Measurements from ENCODE around the gene CA11. TPM values are rescaled to one million over a fixed set of nuclear protein-coding genes. Genes with fewer than 3 reads are reported as not detected.
"Not testable (repeated sequence)": the region's sequence is repeated elsewhere in the genome, so short reads cannot be mapped to it uniquely, and the experiment has no call there.

Gene CA11
- total and polyA plus RNA-seq, 4 donors, result 0.88 to 13.0 (median 5.1) TPM

GRCh38 chr19:48681127-48681470, 35.1 kb upstream of the CA11 start:
- no peaks in the 10 kb centered on the region for H3K27me3 ChIP-seq (ENCODE audit: control insufficient read depth in 3 of 3, insufficient read depth in 3 of 3, low read length in 2 of 3)
- no peaks in the 10 kb centered on the region for H3K36me3 ChIP-seq (ENCODE audit: control insufficient read depth in 4 of 4, insufficient read depth in 4 of 4, low read length in 4 of 4)
- DNase-seq, result no peak
- H3K4me1 ChIP-seq (ENCODE audit: control insufficient read depth in 5 of 5, insufficient read depth in 5 of 5, low read length in 5 of 5), result peaks cover 0 to 7% (median 3%) of the 10 kb centered on the region in 5 donors
- no peaks in the 10 kb centered on the region for H3K9me3 ChIP-seq (ENCODE audit: control insufficient read depth in 4 of 4, insufficient read depth in 3 of 4, low read length in 3 of 4)
- H3K9ac ChIP-seq (ENCODE audit: insufficient read depth in 1 of 2, low read length in 2 of 2), result no peak overlapping the region
- no peak for TF ChIP-seq CTCF (IDR thresholded peaks at IDR 0.05; ENCODE audit: control extremely low read depth, extremely low read depth)
- no peak overlapping the region for H3K27ac ChIP-seq (ENCODE audit: low read depth in 1 of 2, low read length in 1 of 2)
- no peak for ATAC-seq (ENCODE audit: insufficient read depth, low FRiP score)
- no peak overlapping the region for H3K4me3 ChIP-seq
- 82% methylated on average over 7 of the region's 7 CpGs for WGBS, 2 donors

- Histone ChIP-seq H3K27me3 (ENCODE audit: control insufficient read depth in 3 of 3, insufficient read depth in 3 of 3, low read length in 2 of 3) (no peaks in the 10 kb centered on the region), H3K36me3 (ENCODE audit: control insufficient read depth in 4 of 4, insufficient read depth in 4 of 4, low read length in 4 of 4) (no peaks in the 10 kb centered on the region), H3K4me3 (no peak overlapping the region), H3K9ac (ENCODE audit: insufficient read depth in 1 of 2, low read length in 2 of 2) (no peak overlapping the region), H3K27ac (ENCODE audit: low read depth in 1 of 2, low read length in 1 of 2) (no peak overlapping the region), H3K4me1 (ENCODE audit: control insufficient read depth in 5 of 5, insufficient read depth in 5 of 5, low read length in 5 of 5) (peaks cover 0 to 8% (median 4%) of the 10 kb centered on the region in 5 donors), H3K9me3 (ENCODE audit: control insufficient read depth in 4 of 4, insufficient read depth in 3 of 4, low read length in 3 of 4) (no peaks in the 10 kb centered on the region)
- no peak for DNase-seq
- no peak for TF ChIP-seq CTCF (IDR thresholded peaks at IDR 0.05; ENCODE audit: control extremely low read depth, extremely low read depth)
- ATAC-seq (ENCODE audit: insufficient read depth, low FRiP score), result no peak
- 93 to 95% methylated on average over 45 of the region's 45 CpGs for WGBS, 2 donors
Measured at GRCh38 chr19:48680436-48681126, 34.6 kb upstream of the CA11 start.

- ATAC-seq (ENCODE audit: insufficient read depth, low FRiP score); DNase-seq; H3K4me3 ChIP-seq; H3K27me3 ChIP-seq (ENCODE audit: control insufficient read depth in 3 of 3, insufficient read depth in 3 of 3, low read length in 2 of 3); H3K36me3 ChIP-seq (ENCODE audit: control insufficient read depth in 4 of 4, insufficient read depth in 4 of 4, low read length in 4 of 4); H3K9me3 ChIP-seq (ENCODE audit: control insufficient read depth in 4 of 4, insufficient read depth in 3 of 4, low read length in 3 of 4); H3K9ac ChIP-seq (ENCODE audit: insufficient read depth in 1 of 2, low read length in 2 of 2); H3K27ac ChIP-seq (ENCODE audit: low read depth in 1 of 2, low read length in 1 of 2): not testable (repeated sequence)
- 89 to 97% methylated on average over 11 to 16 of the region's 19 CpGs for WGBS, 2 donors
- peaks cover 0 to 13% (median 7%) of the 10 kb centered on the region in 5 donors for H3K4me1 ChIP-seq (ENCODE audit: control insufficient read depth in 5 of 5, insufficient read depth in 5 of 5, low read length in 5 of 5)
Measured at GRCh38 chr19:48680006-48680405, 34.0 kb upstream of the CA11 start.

GRCh38 chr19:48678201-48678600, 32.2 kb upstream of the CA11 start:
- H3K27me3 ChIP-seq (ENCODE audit: control insufficient read depth in 3 of 3, insufficient read depth in 3 of 3, low read length in 2 of 3), result no peaks in the 10 kb centered on the region
- H3K9me3 ChIP-seq (ENCODE audit: control insufficient read depth in 4 of 4, insufficient read depth in 3 of 4, low read length in 3 of 4), result no peaks in the 10 kb centered on the region
- no peak overlapping the region for H3K27ac ChIP-seq (ENCODE audit: low read depth in 1 of 2, low read length in 1 of 2)
- H3K4me3 ChIP-seq, result no peak overlapping the region
- no peak overlapping the region for H3K9ac ChIP-seq (ENCODE audit: insufficient read depth in 1 of 2, low read length in 2 of 2)
- no peak for TF ChIP-seq CTCF (IDR thresholded peaks at IDR 0.05; ENCODE audit: control extremely low read depth, extremely low read depth)
- ATAC-seq (ENCODE audit: insufficient read depth, low FRiP score), result no peak
- H3K4me1 ChIP-seq (ENCODE audit: control insufficient read depth in 5 of 5, insufficient read depth in 5 of 5, low read length in 5 of 5), result peaks cover 0 to 7% (median 0%) of the 10 kb centered on the region in 5 donors
- 56 to 83% methylated on average over 4 of the region's 4 CpGs for WGBS, 2 donors
- no peak for DNase-seq
- H3K36me3 ChIP-seq (ENCODE audit: control insufficient read depth in 4 of 4, insufficient read depth in 4 of 4, low read length in 4 of 4), result no peaks in the 10 kb centered on the region
